ENCODE data around the gene METTL27.

The METTL27 gene

DNA sequence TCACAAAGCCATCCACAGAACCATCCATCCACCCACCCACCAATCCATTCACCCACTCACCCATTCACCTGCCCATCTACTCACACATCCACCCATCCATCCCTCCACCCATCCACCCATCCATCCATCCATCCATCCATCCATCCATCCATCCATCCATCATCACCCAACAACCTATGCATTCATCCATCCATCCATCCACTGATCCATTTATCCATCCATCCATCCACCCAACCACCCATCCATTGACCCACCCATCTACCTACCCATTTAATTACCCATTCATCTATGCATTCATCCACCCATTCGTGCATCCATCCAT lies 24.1 kb upstream of the METTL27 start:
- TF ChIP-seq SIN3A (IDR thresholded peaks at IDR 0.05; ENCODE audit: borderline replicate concordance, insufficient read depth, low read length) (no peak), TAF1 (IDR thresholded peaks at IDR 0.05; ENCODE audit: borderline replicate concordance, insufficient read depth, low read length) (no peak), FOXP2 (optimal IDR thresholded peaks at IDR 0.05; ENCODE audit: borderline replicate concordance, extremely low read depth, extremely low read length, insufficient read depth) (no peak), POLR2AphosphoS5 (IDR thresholded peaks at IDR 0.05; ENCODE audit: low read depth, low read length) (no peak)
- TF ChIP-seq, protein P1, sequence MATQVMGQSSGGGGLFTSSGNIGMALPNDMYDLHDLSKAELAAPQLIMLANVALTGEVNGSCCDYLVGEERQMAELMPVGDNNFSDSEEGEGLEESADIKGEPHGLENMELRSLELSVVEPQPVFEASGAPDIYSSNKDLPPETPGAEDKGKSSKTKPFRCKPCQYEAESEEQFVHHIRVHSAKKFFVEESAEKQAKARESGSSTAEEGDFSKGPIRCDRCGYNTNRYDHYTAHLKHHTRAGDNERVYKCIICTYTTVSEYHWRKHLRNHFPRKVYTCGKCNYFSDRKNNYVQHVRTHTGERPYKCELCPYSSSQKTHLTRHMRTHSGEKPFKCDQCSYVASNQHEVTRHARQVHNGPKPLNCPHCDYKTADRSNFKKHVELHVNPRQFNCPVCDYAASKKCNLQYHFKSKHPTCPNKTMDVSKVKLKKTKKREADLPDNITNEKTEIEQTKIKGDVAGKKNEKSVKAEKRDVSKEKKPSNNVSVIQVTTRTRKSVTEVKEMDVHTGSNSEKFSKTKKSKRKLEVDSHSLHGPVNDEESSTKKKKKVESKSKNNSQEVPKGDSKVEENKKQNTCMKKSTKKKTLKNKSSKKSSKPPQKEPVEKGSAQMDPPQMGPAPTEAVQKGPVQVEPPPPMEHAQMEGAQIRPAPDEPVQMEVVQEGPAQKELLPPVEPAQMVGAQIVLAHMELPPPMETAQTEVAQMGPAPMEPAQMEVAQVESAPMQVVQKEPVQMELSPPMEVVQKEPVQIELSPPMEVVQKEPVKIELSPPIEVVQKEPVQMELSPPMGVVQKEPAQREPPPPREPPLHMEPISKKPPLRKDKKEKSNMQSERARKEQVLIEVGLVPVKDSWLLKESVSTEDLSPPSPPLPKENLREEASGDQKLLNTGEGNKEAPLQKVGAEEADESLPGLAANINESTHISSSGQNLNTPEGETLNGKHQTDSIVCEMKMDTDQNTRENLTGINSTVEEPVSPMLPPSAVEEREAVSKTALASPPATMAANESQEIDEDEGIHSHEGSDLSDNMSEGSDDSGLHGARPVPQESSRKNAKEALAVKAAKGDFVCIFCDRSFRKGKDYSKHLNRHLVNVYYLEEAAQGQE (IDR thresholded peaks at IDR 0.05; ENCODE audit: insufficient read depth in 1 of 2, low read depth in 2 of 2, low read length in 2 of 2), result no peak

DNA sequence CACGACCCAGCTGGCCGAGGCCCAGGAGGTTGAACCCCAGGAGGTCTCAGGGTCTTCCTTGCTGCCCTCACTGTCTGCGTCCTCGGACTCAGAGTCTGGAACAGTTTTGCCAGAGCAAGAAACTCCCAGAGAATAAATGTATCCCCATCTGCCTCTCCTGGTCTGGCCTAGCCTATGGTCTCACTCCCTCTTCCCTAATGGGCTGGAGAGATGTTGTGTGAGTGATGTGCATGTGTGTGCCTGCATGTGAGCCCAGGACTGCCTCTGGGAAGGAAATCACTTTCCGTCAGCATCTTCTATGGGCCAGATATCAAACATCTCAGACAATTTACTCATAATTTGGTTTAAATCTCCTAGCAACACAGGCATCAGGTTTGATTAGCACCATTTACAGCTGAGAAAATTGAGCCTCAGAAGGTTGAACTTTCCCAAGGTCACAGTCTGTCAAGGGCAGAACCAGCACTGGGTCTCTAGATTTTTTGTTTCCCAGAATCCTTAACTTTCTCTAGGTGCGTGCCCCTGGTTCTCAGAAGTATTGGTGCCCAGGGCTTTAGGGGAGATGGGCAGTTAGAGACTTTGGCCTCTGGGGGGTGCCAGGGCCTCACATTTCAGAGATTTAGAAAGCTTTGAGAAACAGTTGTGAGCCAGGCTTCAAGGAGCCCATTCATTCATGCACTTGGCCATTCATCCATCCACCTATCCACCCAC lies 23.6 kb upstream of the METTL27 start:
- TF ChIP-seq FOXP2 (optimal IDR thresholded peaks at IDR 0.05; ENCODE audit: borderline replicate concordance, extremely low read depth, extremely low read length, insufficient read depth), result no peak
- TF ChIP-seq TAF1 (IDR thresholded peaks at IDR 0.05; ENCODE audit: borderline replicate concordance, insufficient read depth, low read length), result no peak
- TF ChIP-seq, protein P1 (IDR thresholded peaks at IDR 0.05; ENCODE audit: insufficient read depth in 1 of 2, low read depth in 2 of 2, low read length in 2 of 2), result no peak
- TF ChIP-seq POLR2AphosphoS5 (IDR thresholded peaks at IDR 0.05; ENCODE audit: low read depth, low read length), result no peak
- no peak for TF ChIP-seq SIN3A (IDR thresholded peaks at IDR 0.05; ENCODE audit: borderline replicate concordance, insufficient read depth, low read length)

DNA sequence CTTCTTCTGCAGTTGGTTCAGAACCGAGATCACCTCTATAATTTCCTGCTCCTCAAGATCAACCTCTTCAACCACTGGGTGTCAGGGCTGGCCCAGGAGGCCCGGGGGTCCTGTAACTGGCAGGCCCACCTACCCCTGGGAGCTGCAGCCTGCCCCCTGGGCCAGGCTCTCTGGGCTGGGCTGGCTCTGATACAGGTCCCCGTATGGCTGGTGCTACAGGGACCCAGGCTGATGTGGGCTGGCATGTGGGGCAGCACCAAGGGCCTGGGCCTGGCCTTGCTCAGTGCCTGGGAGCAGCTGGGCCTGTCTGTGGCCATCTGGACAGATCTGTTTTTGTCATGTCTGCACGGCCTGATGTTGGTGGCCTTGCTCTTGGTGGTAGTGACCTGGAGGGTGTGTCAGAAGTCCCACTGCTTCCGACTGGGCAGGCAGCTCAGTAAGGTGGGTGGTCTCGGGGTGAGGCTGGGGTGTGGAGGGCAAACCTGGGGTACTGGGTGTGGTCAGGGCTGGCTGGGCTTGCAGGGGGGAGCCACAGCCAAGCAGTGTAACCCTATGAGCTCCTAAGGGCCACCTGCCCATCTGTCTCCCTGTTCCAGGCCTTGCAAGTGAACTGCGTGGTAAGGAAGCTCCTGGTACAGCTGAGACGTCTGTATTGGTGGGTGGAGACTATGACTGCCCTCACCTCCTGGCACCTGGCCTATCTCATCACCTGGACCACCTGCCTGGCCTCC lies 22.8 kb upstream of the METTL27 start:
- TF ChIP-seq TAF1 (IDR thresholded peaks at IDR 0.05; ENCODE audit: borderline replicate concordance, insufficient read depth, low read length), result no peak
- TF ChIP-seq POLR2AphosphoS5 (IDR thresholded peaks at IDR 0.05; ENCODE audit: low read depth, low read length), result no peak
- no peak for TF ChIP-seq SIN3A (IDR thresholded peaks at IDR 0.05; ENCODE audit: borderline replicate concordance, insufficient read depth, low read length)
- TF ChIP-seq, protein P1 (IDR thresholded peaks at IDR 0.05; ENCODE audit: insufficient read depth in 1 of 2, low read depth in 2 of 2, low read length in 2 of 2), result no peak
- no peak for TF ChIP-seq FOXP2 (optimal IDR thresholded peaks at IDR 0.05; ENCODE audit: borderline replicate concordance, extremely low read depth, extremely low read length, insufficient read depth)

DNA sequence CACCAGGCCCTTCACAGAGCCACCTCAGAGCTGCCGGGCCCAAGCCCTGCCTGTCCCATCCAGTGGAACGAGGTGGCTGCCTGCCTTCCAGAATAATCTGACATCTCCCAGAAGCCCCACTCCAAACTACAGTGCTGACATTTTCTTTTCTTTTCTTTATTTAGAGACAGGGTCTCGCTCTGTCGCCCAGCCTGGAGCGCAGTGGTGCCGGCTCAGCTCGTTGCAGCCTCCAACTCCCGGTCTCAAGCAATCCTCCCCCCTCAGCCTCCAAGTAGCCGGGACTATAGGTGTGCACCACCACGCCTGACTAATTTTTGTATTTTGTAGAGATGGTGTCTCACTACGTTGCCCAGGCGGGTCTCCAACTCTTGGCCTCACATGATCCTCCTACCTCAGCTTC lies 19.0 kb upstream of the METTL27 start:
- TF ChIP-seq, protein P1 (IDR thresholded peaks at IDR 0.05; ENCODE audit: insufficient read depth in 1 of 2, low read depth in 2 of 2, low read length in 2 of 2), result no peak
- TF ChIP-seq POLR2AphosphoS5 (IDR thresholded peaks at IDR 0.05; ENCODE audit: low read depth, low read length) (no peak), TAF1 (IDR thresholded peaks at IDR 0.05; ENCODE audit: borderline replicate concordance, insufficient read depth, low read length) (no peak), FOXP2 (optimal IDR thresholded peaks at IDR 0.05; ENCODE audit: borderline replicate concordance, extremely low read depth, extremely low read length, insufficient read depth) (no peak), SIN3A (IDR thresholded peaks at IDR 0.05; ENCODE audit: borderline replicate concordance, insufficient read depth, low read length) (no peak)
